Lung (tissue), 12 donors: Measurements from ENCODE around the gene RCOR3. TPM values are rescaled to one million over a fixed set of nuclear protein-coding genes. Genes with fewer than 3 reads are reported as not detected.
"Not testable (repeated sequence)": the region's sequence is repeated elsewhere in the genome, so short reads cannot be mapped to it uniquely, and the experiment has no call there.

Source experiments
- ATAC-seq: fragments of 200-7000 bp; cut with Tn5 transposase; one replicate; pipeline ENCODE4 v1.9.1; 2020; ENCODE audit warnings: moderate number of reproducible peaks; ENCODE audit not compliant: insufficient read depth, low FRiP score
- DNase-seq, 3 donors: peaks; one replicate each; pipeline ENCODE4 v3.0.0-alpha.2; 2013 to 2017
- H3K27ac ChIP-seq, 2 donors: one replicate each; pipeline ENCODE4 v1.5.1; 2013; ENCODE audit warnings: mild to moderate bottlenecking in 2 of 2, moderate library complexity in 2 of 2, control low read depth in 1 of 2, inconsistent platforms in 1 of 2, low read depth in 1 of 2, low read length in 1 of 2
- H3K27me3 ChIP-seq, 3 donors: one replicate each; pipeline ENCODE4 v1.5.1; 2013; ENCODE audit warnings: low read length in 2 of 3; ENCODE audit not compliant: control insufficient read depth in 3 of 3, insufficient read depth in 3 of 3
- H3K36me3 ChIP-seq, 4 donors: one replicate each; pipeline ENCODE4 v1.5.1; 2013; ENCODE audit warnings: low read length in 4 of 4, mild to moderate bottlenecking in 1 of 4, moderate library complexity in 1 of 4; ENCODE audit not compliant: control insufficient read depth in 4 of 4, insufficient read depth in 4 of 4
- H3K4me1 ChIP-seq, 5 donors: one replicate each; pipeline ENCODE4 v1.5.1; 2013; ENCODE audit warnings: low read length in 5 of 5, mild to moderate bottlenecking in 2 of 5, moderate library complexity in 1 of 5; ENCODE audit not compliant: control insufficient read depth in 5 of 5, insufficient read depth in 5 of 5
- H3K4me3 ChIP-seq: one replicate; pipeline ENCODE4 v1.5.1; 2013; ENCODE audit warnings: mild to moderate bottlenecking, control low read depth, moderate library complexity
- H3K9ac ChIP-seq, 2 donors: one replicate each; pipeline ENCODE4 v1.5.1; 2013; ENCODE audit warnings: low read length in 2 of 2, control low read depth in 1 of 2; ENCODE audit not compliant: insufficient read depth in 1 of 2
- H3K9me3 ChIP-seq, 4 donors: one replicate each; pipeline ENCODE4 v1.5.1; 2013; ENCODE audit warnings: low read length in 3 of 4, mild to moderate bottlenecking in 1 of 4, moderate library complexity in 1 of 4; ENCODE audit not compliant: control insufficient read depth in 4 of 4, insufficient read depth in 3 of 4
- CTCF ChIP-seq: IDR thresholded peaks from 2 replicates; pipeline ENCODE4 v1.5.1; 2012; ENCODE audit warnings: mild to moderate bottlenecking; ENCODE audit errors: control extremely low read depth, extremely low read depth
- WGBS, 2 donors: extraction: QIAGEN DNeasy Blood & Tissue Kit; methylation state at CpG; one replicate each; pipeline ENCODE4 v1.1.7; 2013; 5-methylcytosine and 5-hydroxymethylcytosine counted together
- polyA plus RNA-seq, 2 donors: library from polyadenylated mRNA; stranded (reverse); fragments of 200-250 nt; gene quantifications; one replicate each; pipeline ENCODE4 v1.2.1, GENCODE V29; 2013
- total RNA-seq, 2 donors: library from RNA; depleted of rRNA in 1 of 2; stranded (reverse); fragments of >200 nt in 1 of 2; gene quantifications; one replicate each; pipeline ENCODE4 v1.2.1, GENCODE V29; 2014 to 2021
- donor health status: control.
- donor health status: control.
- donor health status: Bipolar disorder and iron deficiency.
- donor health status: healthy.
- donor health status: DM: yes; HTN: yes; CAD: no.

RCOR3 gene
- total and polyA plus RNA-seq, 4 donors, result 16.6 to 102 (median 34.4) TPM

GRCh38 chr1:211229365-211229759 lies 29.8 kb upstream of the RCOR3 start:
- TF ChIP-seq CTCF, result no peak
- no peaks in the 10 kb centered on the region for H3K27me3 ChIP-seq
- ATAC-seq (no peak), DNase-seq (no peak)
- WGBS, 2 donors, result 45 to 73% methylated on average over 7 of the region's 7 CpGs
- H3K9me3 ChIP-seq, result no peaks in the 10 kb centered on the region
- H3K36me3 ChIP-seq, result no peaks in the 10 kb centered on the region
- H3K4me1 ChIP-seq, result no peaks in the 10 kb centered on the region
- H3K9ac ChIP-seq, result no peak overlapping the region
- H3K27ac ChIP-seq, result no peak overlapping the region
- no peak overlapping the region for H3K4me3 ChIP-seq

GRCh38 chr1:211231873-211232272 lies 27.3 kb upstream of the RCOR3 start:
- 31 to 39% methylated on average over 1 of the region's 1 CpG for WGBS, 2 donors
- Histone ChIP-seq H3K9ac (no peak overlapping the region), H3K4me1 (no peaks in the 10 kb centered on the region), H3K36me3 (no peaks in the 10 kb centered on the region), H3K9me3 (peaks cover 0 to 2% (median 0%) of the 10 kb centered on the region in 4 donors), H3K4me3 (no peak overlapping the region), H3K27me3 (no peaks in the 10 kb centered on the region), H3K27ac (no peak overlapping the region)
- DNase-seq (no peak), ATAC-seq (no peak)
- TF ChIP-seq CTCF, result no peak

GRCh38 chr1:211236633-211237320 lies 22.4 kb upstream of the RCOR3 start:
- TF ChIP-seq CTCF, result no peak
- Histone ChIP-seq H3K9ac (no peak overlapping the region), H3K27me3 (no peaks in the 10 kb centered on the region), H3K27ac (no peak overlapping the region), H3K4me3 (no peak overlapping the region), H3K36me3 (no peaks in the 10 kb centered on the region), H3K9me3 (peaks cover 0 to 2% (median 0%) of the 10 kb centered on the region in 4 donors), H3K4me1 (no peaks in the 10 kb centered on the region)
- ATAC-seq, result no peak
- no peak for DNase-seq
- WGBS, 2 donors, result 74 to 93% methylated on average over 6 of the region's 6 CpGs

- 91 to 94% methylated on average over 9 of the region's 9 CpGs for WGBS, 2 donors
- Histone ChIP-seq H3K36me3 (no peaks in the 10 kb centered on the region), H3K27me3 (no peaks in the 10 kb centered on the region), H3K9me3 (peaks cover 0 to 2% (median 0%) of the 10 kb centered on the region in 4 donors), H3K9ac (no peak overlapping the region), H3K4me1 (no peaks in the 10 kb centered on the region), H3K4me3 (no peak overlapping the region), H3K27ac (no peak overlapping the region)
- no peak for ATAC-seq
- DNase-seq, result no peak
- TF ChIP-seq CTCF, result no peak
These were observed 21.6 kb upstream of the RCOR3 start for GRCh38 chr1:211237579-211237978.

- not testable (repeated sequence) for H3K36me3 ChIP-seq, H3K4me3 ChIP-seq, H3K9ac ChIP-seq, H3K4me1 ChIP-seq, H3K27ac ChIP-seq, H3K27me3 ChIP-seq, H3K9me3 ChIP-seq, ATAC-seq, DNase-seq
- 96 to 97% methylated on average over 8 of the region's 8 CpGs for WGBS, 2 donors
These were observed 18.6 kb upstream of the RCOR3 start for GRCh38 chr1:211240567-211240966.
